HG02571 (cell line): Measurements from ENCODE around the gene RECQL5.
"Not testable (repeated sequence)": the region's sequence is repeated elsewhere in the genome, so short reads cannot be mapped to it uniquely, and the experiment has no call there.

ENCODE experiments used
- ATAC-seq: cut with Tn5 transposase; IDR thresholded peaks from one replicate; pipeline ENCODE4 v1.9.1; 2021; ENCODE audit warnings: mild to moderate bottlenecking, moderate library complexity; ENCODE audit not compliant: unreplicated experiment

The RECQL5 gene

DNA sequence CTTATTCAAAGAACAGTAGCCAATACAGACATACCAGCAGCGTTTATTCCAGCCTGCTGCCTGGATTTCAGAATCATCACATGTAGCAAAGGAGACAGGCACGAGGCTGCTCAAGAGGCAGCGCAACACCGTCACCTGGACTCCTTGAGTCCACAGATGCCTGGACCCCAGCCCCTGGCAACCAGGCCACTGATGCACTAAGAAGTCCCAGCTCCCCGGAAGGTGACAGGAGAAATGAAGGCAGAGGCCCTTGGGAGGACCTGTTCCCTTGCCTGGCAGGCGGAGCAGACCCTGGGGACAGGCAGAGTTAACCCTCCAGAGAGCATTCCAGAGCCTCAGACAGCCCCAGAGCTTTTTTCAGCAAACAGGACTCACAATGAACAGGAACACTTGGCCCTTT, 17.3 kb downstream of the RECQL5 start:
- no peak for ATAC-seq

GRCh38 chr17:75647921-75648320, 19.0 kb downstream of the RECQL5 start:
- ATAC-seq: no peak

- no peak for ATAC-seq
Measured at GRCh38 chr17:75647061-75647460, 19.9 kb downstream of the RECQL5 start.

- no peak for ATAC-seq
Measured at GRCh38 chr17:75646638-75646992, 20.3 kb downstream of the RECQL5 start.

DNA sequence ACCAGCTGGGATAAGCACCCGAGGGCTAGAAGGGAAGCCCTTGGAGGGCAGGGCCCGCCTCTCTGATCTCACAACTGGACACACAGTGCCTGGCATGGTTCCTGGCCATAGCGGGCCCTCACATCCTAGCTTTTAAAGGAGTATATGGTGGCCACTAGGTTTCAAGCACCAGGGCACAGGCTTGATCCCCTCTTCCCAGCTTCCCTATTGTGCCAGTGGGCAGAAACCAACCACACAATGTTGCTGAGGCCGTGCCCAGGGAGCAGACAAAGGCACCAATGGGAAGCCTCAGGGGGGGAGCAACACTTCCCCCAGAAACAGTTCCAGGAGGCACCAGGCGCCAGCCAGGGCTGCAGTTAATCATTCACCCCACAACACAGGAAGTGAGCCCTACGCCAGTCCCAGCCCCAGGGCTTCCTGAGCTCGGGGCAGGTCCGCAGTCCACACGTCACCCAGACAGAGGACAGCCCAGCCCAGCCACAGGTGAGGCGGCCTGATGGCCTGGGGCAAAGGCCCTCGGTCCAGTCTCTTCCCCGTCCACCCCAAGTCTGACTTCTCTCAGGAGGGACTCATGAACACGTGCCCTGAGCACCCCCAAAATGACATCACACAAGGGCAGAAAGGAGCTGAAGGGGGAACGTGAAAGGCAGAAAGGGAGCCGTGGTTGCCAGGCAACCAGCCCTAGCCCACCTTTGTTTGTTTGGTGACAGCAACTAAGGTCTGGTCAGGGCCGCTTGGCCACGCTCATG, 20.9 kb downstream of the RECQL5 start:
- no peak for ATAC-seq

DNA sequence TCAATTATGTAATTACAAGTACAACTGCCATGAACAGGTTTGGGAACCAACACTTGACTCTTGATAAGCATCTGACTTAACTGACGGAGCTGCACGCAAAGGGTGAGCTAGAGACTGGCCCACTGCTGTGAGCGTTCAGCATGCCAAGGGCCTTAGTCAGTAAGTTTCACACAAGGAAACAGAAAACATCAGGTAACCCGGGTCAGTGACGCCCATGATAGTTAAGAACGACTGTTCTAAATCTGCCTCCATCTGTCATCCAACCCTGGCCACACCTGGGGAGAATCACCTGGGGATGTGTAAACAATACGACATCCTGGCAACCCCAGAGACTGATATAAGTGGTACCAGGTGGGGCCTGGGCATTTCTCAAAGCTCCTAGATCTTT, 21.5 kb downstream of the RECQL5 start:
- ATAC-seq: no peak

DNA sequence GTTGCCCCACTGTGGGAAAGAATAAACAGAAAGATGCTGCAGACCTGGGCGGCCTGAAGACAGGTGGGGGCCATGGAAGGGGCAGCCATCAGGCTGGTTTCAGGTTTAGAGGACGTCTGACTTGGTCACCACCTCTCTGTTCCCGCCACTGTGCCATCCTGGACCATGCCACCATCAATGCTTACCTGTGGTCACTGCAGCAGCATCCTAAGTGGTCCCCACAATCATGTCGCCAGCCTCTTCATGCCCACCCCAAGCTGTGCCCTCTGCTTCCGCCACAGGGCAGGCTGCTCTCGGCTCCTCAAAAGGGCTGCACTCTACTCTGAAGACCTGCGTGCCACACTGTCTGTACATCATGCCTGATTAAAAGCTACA, 23.3 kb downstream of the RECQL5 start:
- ATAC-seq: no peak

GRCh38 chr17:75642784-75643642, 23.9 kb downstream of the RECQL5 start:
- no peak for ATAC-seq

GRCh38 chr17:75642182-75642783, 24.7 kb downstream of the RECQL5 start:
- no peak for ATAC-seq

- no peak for ATAC-seq
Measured at GRCh38 chr17:75641343-75641742, 25.6 kb downstream of the RECQL5 start.

DNA sequence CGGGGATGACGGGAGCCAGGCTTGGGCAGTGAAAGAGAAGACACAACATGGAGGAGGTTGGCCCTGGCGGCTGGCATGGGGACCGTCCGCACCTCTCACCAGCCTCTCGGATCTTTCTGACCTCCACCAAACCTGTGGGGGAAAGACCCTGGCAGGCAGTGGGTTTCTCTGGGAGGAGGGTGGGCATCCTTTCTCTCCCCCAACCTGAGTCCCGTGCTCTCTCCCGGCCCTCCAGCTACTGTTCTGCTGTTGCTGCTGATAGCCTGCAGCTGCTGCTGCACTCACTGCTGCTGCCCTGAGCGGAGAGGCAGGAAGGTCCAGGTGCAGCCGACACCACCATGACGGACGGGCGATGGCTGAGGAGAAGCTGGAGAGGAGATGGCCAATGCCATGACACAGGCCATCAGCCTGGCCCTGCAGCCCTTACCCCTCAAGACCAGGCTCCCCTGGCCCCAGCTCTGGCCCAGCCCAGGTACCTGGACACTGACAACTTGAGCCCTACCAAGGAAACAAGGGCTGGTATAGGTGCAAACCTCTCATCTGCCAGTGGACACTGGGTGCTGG, 26.3 kb downstream of the RECQL5 start:
- ATAC-seq: no peak

DNA sequence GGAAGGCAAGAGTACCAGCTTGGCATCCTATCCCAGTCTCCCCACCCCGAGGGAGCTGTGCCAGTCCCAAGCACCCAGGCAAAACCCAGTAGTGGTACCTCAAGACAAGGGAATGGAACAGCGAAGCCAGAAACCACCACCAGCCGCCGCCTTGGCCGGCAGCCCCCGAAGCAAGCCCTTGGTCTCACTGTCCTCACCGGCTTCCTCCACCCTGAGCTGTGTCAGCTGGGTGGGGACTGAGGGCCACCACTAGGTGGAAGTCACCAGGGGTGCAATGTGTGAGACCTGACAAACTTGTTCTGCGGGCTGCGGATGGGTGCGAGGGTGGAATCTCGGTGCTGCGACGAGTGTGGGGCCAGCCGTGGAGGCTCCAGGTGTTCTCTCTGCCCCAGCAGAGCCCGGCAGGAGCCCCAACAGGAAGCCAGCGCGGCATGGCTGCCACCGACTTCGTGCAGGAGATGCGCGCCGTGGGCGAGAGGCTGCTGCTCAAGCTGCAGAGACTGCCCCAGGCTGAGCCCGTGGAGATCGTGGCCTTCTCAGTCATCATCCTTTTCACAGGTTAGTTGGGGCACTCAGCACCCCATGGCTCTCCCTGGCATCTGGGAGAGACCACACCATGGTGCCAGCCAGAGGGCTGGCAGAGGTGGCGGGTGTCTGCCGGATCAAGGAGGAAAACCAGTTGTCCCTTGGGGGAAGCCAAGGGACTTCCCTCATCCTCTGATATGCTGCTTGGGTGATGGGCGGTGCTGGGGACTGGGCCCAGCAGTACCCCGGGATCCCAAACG, 27.0 kb downstream of the RECQL5 start:
- ATAC-seq: no peak

- ATAC-seq: no peak
Measured at GRCh38 chr17:75639327-75639726, 27.6 kb downstream of the RECQL5 start.

DNA sequence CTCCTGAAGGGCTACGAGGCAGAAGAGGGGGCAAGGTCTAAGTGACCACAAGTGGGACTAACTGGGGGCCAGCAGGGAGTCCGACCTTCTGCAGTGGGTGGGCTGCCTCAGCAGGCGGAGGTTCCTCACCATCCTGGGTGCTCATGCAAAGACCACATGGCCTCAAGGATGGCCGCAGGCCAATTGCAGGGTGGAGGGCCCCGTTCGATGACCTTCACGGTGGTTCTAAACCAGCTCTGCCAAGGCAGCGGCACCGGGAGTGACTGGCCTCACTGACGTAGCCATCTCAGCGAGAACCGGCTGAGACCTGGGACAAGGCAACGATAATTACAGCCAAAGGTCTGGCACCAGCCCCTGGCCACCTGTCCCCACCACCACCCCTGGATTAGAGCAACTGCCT, 28.1 kb downstream of the RECQL5 start:
- ATAC-seq: no peak

- not testable (repeated sequence) for ATAC-seq
Measured at GRCh38 chr17:75638039-75638438, 28.9 kb downstream of the RECQL5 start.

DNA sequence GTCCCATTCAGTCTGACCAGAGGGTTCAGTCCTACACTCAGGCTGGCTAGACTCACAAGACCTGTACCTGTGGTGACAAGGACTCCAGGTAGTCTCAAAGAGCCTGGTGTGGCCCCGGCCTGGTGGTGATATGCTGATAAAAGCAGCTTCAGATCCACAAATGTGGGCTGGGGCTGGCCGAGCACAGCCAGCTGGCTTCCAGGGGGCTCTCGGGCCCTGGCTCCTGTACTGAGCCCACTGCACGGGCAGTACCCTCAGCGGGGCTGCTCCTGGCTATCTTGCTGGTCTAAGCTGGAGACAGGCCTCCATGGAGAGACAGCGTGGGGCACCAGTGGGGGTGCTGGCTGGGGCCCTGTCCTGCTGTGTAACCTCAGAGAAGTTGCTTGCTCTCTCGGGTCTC, 29.4 kb downstream of the RECQL5 start:
- no peak for ATAC-seq

DNA sequence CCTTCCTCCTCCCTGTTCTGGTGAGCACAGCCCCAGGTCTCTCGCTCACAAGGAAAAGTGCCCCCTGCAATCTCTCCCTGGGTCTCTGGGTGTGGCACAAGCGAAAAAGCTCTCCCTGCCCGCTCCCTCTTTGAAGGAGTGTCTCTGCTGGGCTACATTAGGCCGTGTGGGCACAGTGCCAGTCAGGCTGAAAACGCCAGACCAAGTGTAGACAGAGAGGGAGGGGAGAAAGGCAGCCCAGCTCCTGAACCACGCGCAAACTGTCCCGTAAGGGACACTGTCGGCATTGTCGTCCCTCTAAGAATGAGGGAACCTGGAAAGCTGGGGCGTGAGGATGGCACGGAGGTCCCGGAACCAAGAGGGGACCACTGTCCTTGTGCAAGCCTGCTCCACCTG, 29.8 kb downstream of the RECQL5 start:
- ATAC-seq: no peak

GRCh38 chr17:75636381-75637142, 30.4 kb downstream of the RECQL5 start:
- ATAC-seq: no peak

- ATAC-seq: no peak
Measured at GRCh38 chr17:75635610-75636202, 31.2 kb downstream of the RECQL5 start.
